PC-3 (cell line): ENCODE data around the gene RIMS4. TPM values are rescaled to one million over a fixed set of nuclear protein-coding genes. Genes with fewer than 3 reads are reported as not detected.

Source experiments
- ATAC-seq: fragments of 200-7000 bp; cut with Tn5 transposase; 2 replicates; pipeline ENCODE4 v1.9.1; 2020; ENCODE audit warnings: mild to moderate bottlenecking, moderate library complexity
- BruUV-seq: library from RNA; stranded (reverse); fragments of 400-500 nt; replicated peaks from 2 replicates; lab custom pipeline; 2021; lab: Mats Ljungman, UMichigan
- CTCF ChIA-PET: fragments of 300-600 bp; sonication (Branson Sonifier 250); formaldehyde crosslinking; loops from one replicate; lab custom pipeline; 2022; ENCODE audit warnings: antibody characterized with exemption; lab: Charles Lee
- POLR2A ChIA-PET: fragments of 300-600 bp; sonication (Branson Sonifier 250); formaldehyde crosslinking; loops from one replicate; lab custom pipeline; 2022; ENCODE audit warnings: antibody characterized with exemption; ENCODE audit not compliant: unreplicated experiment; lab: Charles Lee
- DNase-seq: peaks from one replicate; pipeline ENCODE4 v3.0.0-alpha.2; 2015
- H2AFZ ChIP-seq: fragments of 300-600 bp; sonication (generic); 2 replicates; pipeline ENCODE4 v1.6.0; 2016; ENCODE audit warnings: antibody characterized with exemption, low read length
- H3F3A ChIP-seq: fragments of 300-600 bp; sonication (generic); one replicate; pipeline ENCODE4 v1.6.0; 2017; ENCODE audit warnings: antibody characterized with exemption, low read length, control low read depth, mild to moderate bottlenecking; ENCODE audit not compliant: unreplicated experiment
- H3K27ac ChIP-seq: fragments of 300-600 bp; sonication (generic); 2 replicates; pipeline ENCODE4 v1.5.1; 2016; ENCODE audit warnings: mild to moderate bottlenecking, low read length
- H3K27me3 ChIP-seq: fragments of 300-600 bp; sonication (generic); 2 replicates; pipeline ENCODE4 v1.6.1; 2016; ENCODE audit warnings: low read length, mixed read lengths
- H3K36me3 ChIP-seq: fragments of 300-600 bp; sonication (generic); 2 replicates; pipeline ENCODE4 v1.6.1; 2016; ENCODE audit warnings: low read depth, mixed run types, low read length, mixed read lengths
- H3K4me1 ChIP-seq: fragments of 300-600 bp; sonication (generic); 2 replicates; pipeline ENCODE4 v1.5.1; 2016; ENCODE audit warnings: low read length; ENCODE audit not compliant: insufficient read depth
- H3K4me2 ChIP-seq: fragments of 300-600 bp; sonication (generic); 2 replicates; pipeline ENCODE4 v1.6.0; 2016; ENCODE audit warnings: low read length
- H3K4me3 ChIP-seq: fragments of 300-600 bp; sonication (generic); 2 replicates; pipeline ENCODE4 v1.5.1; 2016; ENCODE audit warnings: mild to moderate bottlenecking, low read length, mixed read lengths
- H3K79me2 ChIP-seq: fragments of 300-600 bp; sonication (generic); 2 replicates; pipeline ENCODE4 v1.6.1; 2017; ENCODE audit warnings: low read length, mixed read lengths
- H3K9ac ChIP-seq: fragments of 300-600 bp; sonication (generic); 2 replicates; pipeline ENCODE4 v1.6.0; 2016; ENCODE audit warnings: mild to moderate bottlenecking, low read length
- H3K9me2 ChIP-seq: fragments of 300-600 bp; sonication (generic); replicated peaks from 2 replicates; pipeline ENCODE4 v1.6.1; 2016; ENCODE audit warnings: mixed run types, low read length, mixed read lengths
- H3K9me3 ChIP-seq: fragments of 300-600 bp; sonication (generic); 2 replicates; pipeline ENCODE4 v1.6.1; 2016; ENCODE audit warnings: low read length, mixed read lengths
- H4K20me1 ChIP-seq: fragments of 300-600 bp; sonication (generic); 2 replicates; pipeline ENCODE4 v1.6.1; 2016; ENCODE audit warnings: low read length, mixed read lengths
- CTCF ChIP-seq: fragments of 300-600 bp; sonication (generic); conservative IDR thresholded peaks from 2 replicates; pipeline ENCODE4 v1.5.1; 2017; ENCODE audit warnings: antibody characterized with exemption, low read depth, mild to moderate bottlenecking, low read length
- EZH2 ChIP-seq: fragments of 300-600 bp; sonication (generic); IDR thresholded peaks from one replicate; pipeline ENCODE4 v1.6.1; 2017; ENCODE audit warnings: antibody characterized with exemption, mild to moderate bottlenecking, low read length; ENCODE audit not compliant: unreplicated experiment
- EZH2phosphoT487 ChIP-seq: fragments of 300-600 bp; sonication (generic); IDR thresholded peaks from 2 replicates; pipeline ENCODE4 v1.6.1; 2018; ENCODE audit warnings: mild to moderate bottlenecking, antibody characterized with exemption, low read length, borderline replicate concordance
- intact Hi-C: fragments of 100-400 bp; cut with micrococcal nuclease; formaldehyde crosslinking; loops from 2 replicates; pipeline ENCODE4 v1.9.0; 2023
- total RNA-seq: library from RNA; depleted of rRNA; stranded (reverse); fragments of >200 nt; gene quantifications from 2 replicates; pipeline ENCODE4 v1.2.3, GENCODE V29; 2014

The RIMS4 gene
- total RNA-seq, 1 experiment from 2014 or later, result 0.04 TPM

- H3K4me1 ChIP-seq, result peaks cover 27% of the 10 kb centered on the region
- CTCF ChIA-PET, result no interaction called here
- POLR2A ChIA-PET, result no interaction called here
These were observed 86.5 kb downstream of the RIMS4 start for GRCh38 chr20:44723798-44724362.

GRCh38 chr20:44723391-44723790 lies 87.0 kb downstream of the RIMS4 start:
- Histone ChIP-seq H3K9ac (no peak overlapping the region), H3K27ac (no peak overlapping the region), H3K27me3 (no peaks in the 10 kb centered on the region), H3K9me2 (no peaks in the 10 kb centered on the region), H3K36me3 (no peaks in the 10 kb centered on the region), H3K4me3 (no peak overlapping the region), H3F3A (no peaks in the 10 kb centered on the region), H2AFZ (no peak overlapping the region), H3K79me2 (no peaks in the 10 kb centered on the region), H3K4me1 (peaks cover 23% of the 10 kb centered on the region), H3K9me3 (no peaks in the 10 kb centered on the region), H4K20me1 (no peaks in the 10 kb centered on the region), H3K4me2 (no peak overlapping the region)
- no TSS peak for BruUV-seq
- intact Hi-C loops, result no loop called here
- ATAC-seq, result no peak
- CTCF ChIA-PET, result no interaction called here
- TF ChIP-seq EZH2phosphoT487 (no peak), EZH2 (no peak), CTCF (no peak)
- no peak for DNase-seq
- POLR2A ChIA-PET, result interaction anchor here (0.6 kb wide), 1 partner anchor 159 kb away, joined by 7 read pairs; no protein-coding TSS in a partner anchor

More at GRCh38 chr20:44723798-44724362, 86.5 kb downstream of the RIMS4 start:
- H3K9me3 ChIP-seq, result no peaks in the 10 kb centered on the region
- H3K27ac ChIP-seq, result no peak overlapping the region
- no peak for DNase-seq
- H3K9me2 ChIP-seq, result no peaks in the 10 kb centered on the region
- no peak overlapping the region for H3K9ac ChIP-seq
- H3K4me3 ChIP-seq, result no peak overlapping the region
- H3K79me2 ChIP-seq, result no peaks in the 10 kb centered on the region
- no peaks in the 10 kb centered on the region for H3K27me3 ChIP-seq
- H3K4me2 ChIP-seq, result no peak overlapping the region
- no peaks in the 10 kb centered on the region for H4K20me1 ChIP-seq
- ATAC-seq, result no peak
- H3F3A ChIP-seq, result no peaks in the 10 kb centered on the region
- H2AFZ ChIP-seq, result no peak overlapping the region
- TF ChIP-seq EZH2phosphoT487 (no peak), CTCF (no peak), EZH2 (no peak)
- no peaks in the 10 kb centered on the region for H3K36me3 ChIP-seq
- intact Hi-C loops, result no loop called here
- BruUV-seq, result no TSS peak

GRCh38 chr20:44722990-44723389 lies 87.4 kb downstream of the RIMS4 start:
- BruUV-seq, result no TSS peak

More at GRCh38 chr20:44722990-44723389, 87.4 kb downstream of the RIMS4 start:
- no peak overlapping the region for H3K27ac ChIP-seq
- no peaks in the 10 kb centered on the region for H3K36me3 ChIP-seq
- H3K4me2 ChIP-seq, result no peak overlapping the region
- no peak for ATAC-seq
- no peak for TF ChIP-seq CTCF
- no peak for TF ChIP-seq EZH2phosphoT487
- TF ChIP-seq EZH2, result no peak
- CTCF ChIA-PET, result no interaction called here
- no peaks in the 10 kb centered on the region for H3K9me3 ChIP-seq
- H3K4me3 ChIP-seq, result no peak overlapping the region
- POLR2A ChIA-PET, result interaction anchor here (0.6 kb wide), 1 partner anchor 159 kb away, joined by 7 read pairs; no protein-coding TSS in a partner anchor
- no peaks in the 10 kb centered on the region for H3K79me2 ChIP-seq
- no peak overlapping the region for H2AFZ ChIP-seq
- no peaks in the 10 kb centered on the region for H3K9me2 ChIP-seq
- H3K4me1 ChIP-seq, result peaks cover 19% of the 10 kb centered on the region
- H4K20me1 ChIP-seq, result no peaks in the 10 kb centered on the region
- H3K27me3 ChIP-seq, result no peaks in the 10 kb centered on the region
- DNase-seq, result no peak
- H3F3A ChIP-seq, result no peaks in the 10 kb centered on the region
- H3K9ac ChIP-seq, result no peak overlapping the region
- intact Hi-C loops, result no loop called here
